HepG2 (cell line): Measurements from ENCODE around the gene CDC14A. TPM values are rescaled to one million over a fixed set of nuclear protein-coding genes. Genes with fewer than 3 reads are reported as not detected.

ENCODE experiments used
- ATAC-seq: fragments of 200-7000 bp; cut with Tn5 transposase; 3 replicates; pipeline ENCODE4 v1.9.1; 2020; ENCODE audit warnings: mild to moderate bottlenecking, moderate library complexity
- BruUV-seq: library from RNA; stranded (reverse); fragments of 400-500 nt; replicated peaks from 2 replicates; lab custom pipeline; 2021; lab: Mats Ljungman, UMichigan
- CTCF ChIA-PET: fragments of 300-600 bp; formaldehyde crosslinking; extraction: SDS; loops from one replicate; lab custom pipeline; 2021; ENCODE audit warnings: low total read pairs, inconsistent platforms, low intra/inter-chr PET ratio; lab: Yijun Ruan, JAX
- POLR2A ChIA-PET: fragments of 350-600 bp; sonication (Branson Sonifier 250); formaldehyde crosslinking; loops from one replicate; lab custom pipeline; 2020; ENCODE audit warnings: antibody characterized with exemption, inconsistent platforms; lab: Yijun Ruan, JAX
- DNase-seq: peaks from one replicate; pipeline ENCODE4 v3.0.0-alpha.2; 2015; ENCODE audit warnings: low spot score
- FAIRE-seq: peaks from 3 replicates; lab custom pipeline; 2011; peaks lifted over from hg19 to GRCh38; lab: Jason Lieb, UNC
- H2AFZ ChIP-seq: one replicate; pipeline ENCODE4 v1.6.1; 2011; ENCODE audit warnings: low read length, inconsistent platforms
- H3K27ac ChIP-seq: fragments of 300-600 bp; 3 replicates; pipeline ENCODE4 v1.8.0; 2011; ENCODE audit warnings: mixed run types, mild to moderate bottlenecking, mixed read lengths, low read length, inconsistent platforms; ENCODE audit not compliant: insufficient read depth; ENCODE audit errors: extremely low read length
- H3K27me3 ChIP-seq, 2 experiments: fragments of 200-600 bp in 1 of 2; 2 replicates in 1 of 2; 3 replicates in 1 of 2; pipeline versions ENCODE4 v1.6.0 to v1.8.0; 2011; ENCODE audit warnings: low read length in 2 of 2, mild to moderate bottlenecking in 2 of 2, moderate library complexity in 2 of 2, inconsistent platforms in 1 of 2; ENCODE audit not compliant: insufficient read depth in 2 of 2, control insufficient read depth in 1 of 2
- H3K36me3 ChIP-seq, 2 experiments: fragments of 200-600 bp in 1 of 2; replicated peaks in 1 of 2; 2 replicates in 1 of 2; 3 replicates in 1 of 2; pipeline versions ENCODE4 v1.5.1 to v1.8.0; 2011; ENCODE audit warnings: low read length in 2 of 2, inconsistent platforms in 1 of 2; ENCODE audit not compliant: insufficient read depth in 2 of 2, control insufficient read depth in 1 of 2
- H3K4me1 ChIP-seq: 2 replicates; pipeline ENCODE4 v1.5.1; 2012; ENCODE audit warnings: low read length, inconsistent platforms; ENCODE audit not compliant: insufficient read depth
- H3K4me2 ChIP-seq: 2 replicates; pipeline ENCODE4 v1.6.0; 2011; ENCODE audit warnings: low read depth, low read length, inconsistent platforms
- H3K4me3 ChIP-seq, 3 experiments: fragments of 200-600 bp in 1 of 3; sonication (generic), shearing (Covaris generic) in 1 of 3; replicated peaks in 1 of 3; 2 replicates each; pipeline ENCODE4 v1.5.1; 2011 to 2016; ENCODE audit warnings: low read length in 3 of 3, inconsistent platforms in 2 of 3, low read depth in 2 of 3, mild to moderate bottlenecking in 2 of 3, control low read depth in 1 of 3, mixed read lengths in 1 of 3; ENCODE audit not compliant: insufficient read depth in 1 of 3
- H3K79me2 ChIP-seq: one replicate; pipeline ENCODE4 v1.6.1; 2011; ENCODE audit warnings: low read length, inconsistent platforms; ENCODE audit not compliant: insufficient read depth
- H3K9ac ChIP-seq: 2 replicates; pipeline ENCODE4 v1.6.0; 2011; ENCODE audit warnings: mild to moderate bottlenecking, low read depth, low read length, inconsistent platforms; ENCODE audit not compliant: insufficient read depth
- H3K9me3 ChIP-seq: 2 replicates; pipeline ENCODE4 v1.5.1; 2012; ENCODE audit warnings: mild to moderate bottlenecking, low read length
- H4K20me1 ChIP-seq: 2 replicates; pipeline ENCODE4 v1.6.0; 2011; ENCODE audit warnings: inconsistent platforms, mild to moderate bottlenecking, low read length, moderate library complexity; ENCODE audit not compliant: insufficient read depth
- KMT2B ChIP-seq: IDR thresholded peaks from 2 replicates; pipeline ENCODE4 v1.6.1; 2016; ENCODE audit warnings: missing genetic modification reagents, missing compliant biosample characterization
- SRSF4 ChIP-seq: fragments of 200-400 bp; formaldehyde crosslinking; IDR thresholded peaks from one replicate; pipeline ENCODE4 v1.6.1; 2018; ENCODE audit warnings: mild to moderate bottlenecking, low read depth, low read length, moderate library complexity; ENCODE audit not compliant: poor library complexity, severe bottlenecking
- ZNF160 ChIP-seq: sonication (generic); formaldehyde crosslinking; IDR thresholded peaks from 2 replicates; pipeline ENCODE4 v1.8.0; 2022; ENCODE audit warnings: mild to moderate bottlenecking, inconsistent platforms, missing genetic modification reagents
- ZNF644 ChIP-seq: IDR thresholded peaks from 2 replicates; pipeline ENCODE4 v1.6.1; 2016; ENCODE audit warnings: low read depth
- WGBS: methylation state at CpG from one replicate; pipeline ENCODE4 v1.1.6; 2017; ENCODE audit warnings: low lambda C conversion rate; 5-methylcytosine and 5-hydroxymethylcytosine counted together
- in situ Hi-C: cut with HindIII; loops from 2 replicates; pipeline ENCODE4 v1.10.0; 2017; ENCODE audit warnings: low pct_unique_long_range_greater_than_20kb; ENCODE audit not compliant: extremely low pct_ligation_motif_present
- intact Hi-C: fragments of 100-400 bp; cut with micrococcal nuclease; formaldehyde crosslinking; loops from one replicate; pipeline ENCODE4 v1.10.0; 2022; ENCODE audit not compliant: unreplicated experiment
- polyA plus RNA-seq, 8 experiments: library from polyadenylated mRNA; depleted of rRNA in 3 of 8; stranded (reverse) in 7 of 8; unstranded in 1 of 8; fragments of >200 nt; fragmentation: Illumina TruSeq in 4 of 8; extraction: Trizol in 4 of 8; gene quantifications; 2 replicates each; pipeline versions ENCODE4 v1.2.1 to v1.2.3, GENCODE V29; 2011 to 2016; ENCODE audit warnings: low read depth in 4 of 8, missing spikeins in 1 of 8, mixed read lengths in 1 of 8; ENCODE audit not compliant: insufficient read depth in 1 of 8
- total RNA-seq, 5 experiments: library from RNA; depleted of rRNA; stranded (reverse); fragments of >200 nt; fragmentation: Illumina TruSeq; extraction: Trizol; gene quantifications; 2 replicates each; pipeline ENCODE4 v1.2.3, GENCODE V29; 2016; ENCODE audit warnings: low read depth in 1 of 5
- TF ChIP-seq, protein P1 (sequence below): sonication (generic); formaldehyde crosslinking; IDR thresholded peaks from 2 replicates; pipeline ENCODE4 v1.9.0; 2021; ENCODE audit warnings: missing genetic modification reagents, borderline replicate concordance

The CDC14A gene
- total and polyA plus RNA-seq, 2 of the 13 experiments (the other 11 are each of a cell fraction or from before 2014, with no cell fraction given): 2.8 to 4.9 TPM

DNA sequence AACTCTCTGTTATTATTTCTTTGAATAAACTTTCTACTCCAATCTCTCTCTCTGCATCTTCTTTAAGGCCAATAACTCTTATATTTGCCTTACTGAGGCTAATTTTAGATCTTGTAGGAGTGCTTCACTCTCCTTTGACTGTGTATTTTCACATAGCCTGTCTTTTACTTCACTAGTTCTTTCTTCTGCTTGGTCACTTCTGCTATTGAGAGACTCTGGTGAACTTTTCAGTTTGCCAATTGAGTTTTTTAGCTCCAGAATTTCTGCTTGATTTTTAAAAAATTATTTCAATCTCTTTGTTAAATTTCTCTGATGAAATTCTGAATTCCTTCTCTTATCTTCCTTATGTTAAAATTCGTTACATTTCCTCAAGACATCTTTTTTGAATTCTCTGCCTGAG is 203.9 kb downstream of the CDC14A start:
- no peak for DNase-seq
- TF ChIP-seq ZNF160 (CRISPR knock-in tag): peak; percentile 100
- TF ChIP-seq SRSF4: no peak
- TF ChIP-seq, protein P1, sequence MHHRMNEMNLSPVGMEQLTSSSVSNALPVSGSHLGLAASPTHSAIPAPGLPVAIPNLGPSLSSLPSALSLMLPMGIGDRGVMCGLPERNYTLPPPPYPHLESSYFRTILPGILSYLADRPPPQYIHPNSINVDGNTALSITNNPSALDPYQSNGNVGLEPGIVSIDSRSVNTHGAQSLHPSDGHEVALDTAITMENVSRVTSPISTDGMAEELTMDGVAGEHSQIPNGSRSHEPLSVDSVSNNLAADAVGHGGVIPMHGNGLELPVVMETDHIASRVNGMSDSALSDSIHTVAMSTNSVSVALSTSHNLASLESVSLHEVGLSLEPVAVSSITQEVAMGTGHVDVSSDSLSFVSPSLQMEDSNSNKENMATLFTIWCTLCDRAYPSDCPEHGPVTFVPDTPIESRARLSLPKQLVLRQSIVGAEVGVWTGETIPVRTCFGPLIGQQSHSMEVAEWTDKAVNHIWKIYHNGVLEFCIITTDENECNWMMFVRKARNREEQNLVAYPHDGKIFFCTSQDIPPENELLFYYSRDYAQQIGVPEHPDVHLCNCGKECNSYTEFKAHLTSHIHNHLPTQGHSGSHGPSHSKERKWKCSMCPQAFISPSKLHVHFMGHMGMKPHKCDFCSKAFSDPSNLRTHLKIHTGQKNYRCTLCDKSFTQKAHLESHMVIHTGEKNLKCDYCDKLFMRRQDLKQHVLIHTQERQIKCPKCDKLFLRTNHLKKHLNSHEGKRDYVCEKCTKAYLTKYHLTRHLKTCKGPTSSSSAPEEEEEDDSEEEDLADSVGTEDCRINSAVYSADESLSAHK (CRISPR knock-in tag): no peak
- TF ChIP-seq, all 625 proteins: peak for 1
- no peak for ATAC-seq
- Histone ChIP-seq H4K20me1 (no peaks in the 10 kb centered on the region), H3K4me1 (peaks cover 14% of the 10 kb centered on the region), H3K9ac (no peak overlapping the region), H3K36me3 (no peaks in the 10 kb centered on the region), H3K79me2 (no peaks in the 10 kb centered on the region), H3K27ac (no peak overlapping the region), H3K4me2 (no peak overlapping the region), H3K27me3 (no peaks in the 10 kb centered on the region), H3K4me3 (no peak overlapping the region), H2AFZ (no peak overlapping the region), H3K9me3 (peaks cover 20% of the 10 kb centered on the region)
- FAIRE-seq: no peak
- ChIA-PET CTCF (no interaction called here), POLR2A (no interaction called here)
- intact Hi-C loops (no loop called here), in situ Hi-C loops (no loop called here)
- 2% methylated on average over 1 of the region's 1 CpG for WGBS
- BruUV-seq: no TSS peak

DNA sequence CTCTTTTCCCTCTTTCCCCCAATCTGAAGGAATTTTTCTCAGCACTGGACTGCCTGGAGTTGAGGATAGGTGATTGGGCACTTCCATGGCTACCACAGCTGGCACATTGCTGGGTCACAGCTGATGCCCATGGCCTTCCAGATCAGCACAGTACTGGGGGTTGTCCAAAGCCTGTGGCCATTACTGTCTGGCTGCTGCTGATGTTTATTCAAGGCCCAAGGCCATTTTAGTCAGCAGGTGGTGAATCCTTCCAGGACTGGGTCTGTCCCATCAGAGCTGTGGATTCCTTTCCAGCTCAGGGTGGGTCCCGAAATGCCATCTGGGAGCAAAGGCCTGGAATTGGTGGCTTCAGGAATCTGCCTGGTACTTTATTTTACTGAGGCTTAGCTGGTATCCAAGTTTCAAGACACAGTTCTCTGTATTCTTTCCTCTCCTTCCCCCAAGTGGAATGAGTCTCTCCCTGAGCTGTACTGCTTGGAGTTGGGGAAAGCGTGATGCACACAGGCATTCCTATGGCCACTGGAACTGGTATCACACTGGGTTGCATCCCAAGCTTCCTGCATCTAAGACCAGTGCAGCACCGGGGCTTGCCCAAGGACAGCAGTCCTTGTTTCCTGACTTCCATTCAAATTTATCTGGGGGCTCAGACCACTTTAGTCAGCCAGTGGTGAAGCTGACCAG is 204.8 kb downstream of the CDC14A start:
- no peaks in the 10 kb centered on the region for H3K27me3 ChIP-seq
- no peak overlapping the region for H3K9ac ChIP-seq
- CTCF ChIA-PET: no interaction called here
- no peaks in the 10 kb centered on the region for H3K79me2 ChIP-seq
- in situ Hi-C loops (no loop called here), intact Hi-C loops (no loop called here)
- peaks cover 19% of the 10 kb centered on the region for H3K9me3 ChIP-seq
- H3K27ac ChIP-seq: no peak overlapping the region
- FAIRE-seq: no peak
- H3K36me3 ChIP-seq: no peaks in the 10 kb centered on the region
- peak; percentile 69 for ATAC-seq
- WGBS: 0% methylated on average over 2 of the region's 3 CpGs
- no TSS peak for BruUV-seq
- peaks cover 14% of the 10 kb centered on the region for H3K4me1 ChIP-seq
- TF ChIP-seq ZNF644 (CRISPR knock-in tag) (peak; percentile 76; the same call in 1 of the 2 replicates), KMT2B (CRISPR knock-in tag) (no peak)
- no peak for DNase-seq
- H3K4me3 ChIP-seq: no peak overlapping the region
- H3K4me2 ChIP-seq: peak overlapping the region; percentile 31
- no peak overlapping the region for H2AFZ ChIP-seq
- H4K20me1 ChIP-seq: no peaks in the 10 kb centered on the region
- POLR2A ChIA-PET: no interaction called here
